Epithelial cell of proximal tubule (primary cell): ENCODE measurements around the gene LCOR. TPM values are rescaled to one million over a fixed set of nuclear protein-coding genes. Genes with fewer than 3 reads are reported as not detected.

Experiments
- DNase-seq: peaks from one replicate; pipeline ENCODE4 v3.0.0-alpha.2; 2011; ENCODE audit warnings: low read depth
- H3K4me3 ChIP-seq: 2 replicates; pipeline ENCODE4 v1.5.1; 2011; ENCODE audit warnings: low read depth, mild to moderate bottlenecking, low read length
- CTCF ChIP-seq: conservative IDR thresholded peaks from 2 replicates; pipeline ENCODE4 v1.5.1; 2012; ENCODE audit warnings: low read depth, mild to moderate bottlenecking, low read length
- total RNA-seq: library from RNA; depleted of rRNA; stranded (reverse); fragments of >200 nt; gene quantifications from 2 replicates; pipeline ENCODE4 v1.2.3, GENCODE V29; 2015

Gene LCOR
- total RNA-seq, 1 donor from 2014 or later = 17.2 TPM

GRCh38 chr10:96968682-96969423, 136.8 kb downstream of the LCOR start:
- no peak for TF ChIP-seq CTCF
- no peak overlapping the region for H3K4me3 ChIP-seq
- no peak for DNase-seq

GRCh38 chr10:96971324-96971723, 139.2 kb downstream of the LCOR start:
- H3K4me3 ChIP-seq = no peak overlapping the region
- TF ChIP-seq CTCF = no peak
- DNase-seq = no peak

- no peak for TF ChIP-seq CTCF
- no peak overlapping the region for H3K4me3 ChIP-seq
- DNase-seq = no peak
Observed at GRCh38 chr10:96972264-96972663, 140.2 kb downstream of the LCOR start.

GRCh38 chr10:96973809-96974747, 142.0 kb downstream of the LCOR start:
- no peak overlapping the region for H3K4me3 ChIP-seq
- TF ChIP-seq CTCF = no peak
- no peak for DNase-seq

- no peak for DNase-seq
- no peak for TF ChIP-seq CTCF
- no peak overlapping the region for H3K4me3 ChIP-seq
Observed at GRCh38 chr10:96975136-96975535, 143.0 kb downstream of the LCOR start.

- no peak for DNase-seq
- no peak for TF ChIP-seq CTCF
- no peak overlapping the region for H3K4me3 ChIP-seq
Observed at GRCh38 chr10:96978621-96979154, 146.6 kb downstream of the LCOR start.
